Breast epithelium (tissue), 3 donors: ENCODE data around the gene RFX3.

ENCODE experiments used
- POLR2A ChIP-seq: fragments of 450-650 bp; IDR thresholded peaks from one replicate; pipeline ENCODE4 v1.6.1; 2016; ENCODE audit warnings: antibody characterized with exemption, mild to moderate bottlenecking, moderate library complexity
- TF ChIP-seq, protein P1 (sequence below), 3 donors: fragments of 450-650 bp; IDR thresholded peaks; one replicate each; pipeline ENCODE4 v1.5.1; 2016 to 2017; ENCODE audit warnings: antibody characterized with exemption in 3 of 3, mild to moderate bottlenecking in 3 of 3, moderate library complexity in 3 of 3

DNA sequence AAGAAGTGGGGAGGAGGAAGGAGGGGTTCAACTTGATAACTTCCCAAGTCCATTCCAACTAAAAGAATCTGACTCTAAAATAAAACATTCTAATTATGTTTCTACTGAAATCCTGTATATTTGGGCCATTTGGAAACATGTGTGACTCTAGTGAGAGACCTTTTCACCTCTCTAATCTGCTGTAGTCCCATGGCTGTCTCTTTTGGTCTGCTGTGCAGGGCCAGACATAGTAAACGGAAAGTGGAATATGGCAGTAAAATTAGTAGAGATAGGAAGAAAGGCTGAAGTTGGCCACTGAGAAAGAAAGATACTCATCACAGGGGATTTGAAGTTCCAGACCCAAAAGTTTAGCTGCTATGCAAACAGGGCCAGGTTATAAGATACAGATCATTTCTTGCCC lies 15.9 kb downstream of the RFX3 start:
- TF ChIP-seq, protein P1, sequence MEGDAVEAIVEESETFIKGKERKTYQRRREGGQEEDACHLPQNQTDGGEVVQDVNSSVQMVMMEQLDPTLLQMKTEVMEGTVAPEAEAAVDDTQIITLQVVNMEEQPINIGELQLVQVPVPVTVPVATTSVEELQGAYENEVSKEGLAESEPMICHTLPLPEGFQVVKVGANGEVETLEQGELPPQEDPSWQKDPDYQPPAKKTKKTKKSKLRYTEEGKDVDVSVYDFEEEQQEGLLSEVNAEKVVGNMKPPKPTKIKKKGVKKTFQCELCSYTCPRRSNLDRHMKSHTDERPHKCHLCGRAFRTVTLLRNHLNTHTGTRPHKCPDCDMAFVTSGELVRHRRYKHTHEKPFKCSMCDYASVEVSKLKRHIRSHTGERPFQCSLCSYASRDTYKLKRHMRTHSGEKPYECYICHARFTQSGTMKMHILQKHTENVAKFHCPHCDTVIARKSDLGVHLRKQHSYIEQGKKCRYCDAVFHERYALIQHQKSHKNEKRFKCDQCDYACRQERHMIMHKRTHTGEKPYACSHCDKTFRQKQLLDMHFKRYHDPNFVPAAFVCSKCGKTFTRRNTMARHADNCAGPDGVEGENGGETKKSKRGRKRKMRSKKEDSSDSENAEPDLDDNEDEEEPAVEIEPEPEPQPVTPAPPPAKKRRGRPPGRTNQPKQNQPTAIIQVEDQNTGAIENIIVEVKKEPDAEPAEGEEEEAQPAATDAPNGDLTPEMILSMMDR (IDR thresholded peaks at IDR 0.05) = no peak
- no peak for TF ChIP-seq POLR2A
